Vagina (tissue), 2 donors: ENCODE measurements around the gene XIST.

Source experiments
- POLR2A ChIP-seq, 2 donors: fragments of 450-650 bp; IDR thresholded peaks; one replicate each; pipeline ENCODE4 v1.6.1; 2017; ENCODE audit warnings: antibody characterized with exemption in 2 of 2, mild to moderate bottlenecking in 2 of 2, moderate library complexity in 2 of 2
- POLR2AphosphoS5 ChIP-seq, 2 donors: sonication (generic); formaldehyde crosslinking; IDR thresholded peaks; one replicate each; pipeline ENCODE4 v1.9.0; 2017; ENCODE audit warnings: antibody characterized with exemption in 2 of 2, mild to moderate bottlenecking in 2 of 2, low read depth in 1 of 2; ENCODE audit not compliant: insufficient read depth in 1 of 2
- TF ChIP-seq, protein P1 (sequence below), 3 experiments: fragments of 450-650 bp in 2 of 3; fragments of 200-600 bp in 1 of 3; sonication (generic) in 1 of 3; IDR thresholded peaks; one replicate each; pipeline ENCODE4 v1.5.1; 2017 to 2019; ENCODE audit warnings: antibody characterized with exemption in 3 of 3, mild to moderate bottlenecking in 2 of 3, moderate library complexity in 2 of 3

DNA sequence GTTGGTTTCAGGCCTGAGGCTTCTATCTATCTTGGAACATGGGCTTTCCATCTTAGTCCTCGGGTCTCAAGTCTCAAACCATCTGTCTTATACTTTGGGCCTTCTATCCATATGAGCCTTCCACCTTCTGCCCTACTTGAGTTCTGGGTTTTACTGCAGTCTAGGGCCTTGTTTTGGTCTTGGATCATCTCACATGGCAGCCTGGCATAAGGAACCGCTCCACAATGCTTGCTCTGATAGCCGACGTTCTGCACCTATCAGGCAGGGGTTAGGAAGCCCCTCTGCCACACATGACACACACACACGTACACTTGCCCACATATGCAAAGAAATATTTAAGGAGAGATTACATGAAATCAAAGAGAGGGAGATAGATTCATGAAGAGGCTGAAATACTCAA, 25.5 kb downstream of the XIST start:
- TF ChIP-seq, protein P1, sequence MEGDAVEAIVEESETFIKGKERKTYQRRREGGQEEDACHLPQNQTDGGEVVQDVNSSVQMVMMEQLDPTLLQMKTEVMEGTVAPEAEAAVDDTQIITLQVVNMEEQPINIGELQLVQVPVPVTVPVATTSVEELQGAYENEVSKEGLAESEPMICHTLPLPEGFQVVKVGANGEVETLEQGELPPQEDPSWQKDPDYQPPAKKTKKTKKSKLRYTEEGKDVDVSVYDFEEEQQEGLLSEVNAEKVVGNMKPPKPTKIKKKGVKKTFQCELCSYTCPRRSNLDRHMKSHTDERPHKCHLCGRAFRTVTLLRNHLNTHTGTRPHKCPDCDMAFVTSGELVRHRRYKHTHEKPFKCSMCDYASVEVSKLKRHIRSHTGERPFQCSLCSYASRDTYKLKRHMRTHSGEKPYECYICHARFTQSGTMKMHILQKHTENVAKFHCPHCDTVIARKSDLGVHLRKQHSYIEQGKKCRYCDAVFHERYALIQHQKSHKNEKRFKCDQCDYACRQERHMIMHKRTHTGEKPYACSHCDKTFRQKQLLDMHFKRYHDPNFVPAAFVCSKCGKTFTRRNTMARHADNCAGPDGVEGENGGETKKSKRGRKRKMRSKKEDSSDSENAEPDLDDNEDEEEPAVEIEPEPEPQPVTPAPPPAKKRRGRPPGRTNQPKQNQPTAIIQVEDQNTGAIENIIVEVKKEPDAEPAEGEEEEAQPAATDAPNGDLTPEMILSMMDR (IDR thresholded peaks at IDR 0.05): no peak
- TF ChIP-seq POLR2A (IDR thresholded peaks at IDR 0.05): no peak
- no peak for TF ChIP-seq POLR2AphosphoS5 (IDR thresholded peaks at IDR 0.05; ENCODE audit: insufficient read depth in 1 of 2, low read depth in 1 of 2)
